ENCODE results near the gene MAP3K10. TPM values are rescaled to one million over a fixed set of nuclear protein-coding genes. Genes with fewer than 3 reads are reported as not detected.
A peak's percentile ranks its signal among the peaks of the same experiment; 100 is the strongest.

Gene MAP3K10
- polyA plus RNA-seq, 1 of the 3 experiments (the other 2 are of a cell fraction): 10.7 TPM

GRCh38 chr19:40221858-40222619 lies 30.8 kb downstream of the MAP3K10 start (continued):
- no peak for TF ChIP-seq RXRA (IDR thresholded peaks at IDR 0.05; ENCODE audit: borderline replicate concordance, low read depth)
- no peak for TF ChIP-seq POLR2AphosphoS5 (IDR thresholded peaks at IDR 0.05; ENCODE audit: low read depth, low read length)
- TF ChIP-seq PBX3 (IDR thresholded peaks at IDR 0.05): no peak
- TF ChIP-seq, protein P1, sequence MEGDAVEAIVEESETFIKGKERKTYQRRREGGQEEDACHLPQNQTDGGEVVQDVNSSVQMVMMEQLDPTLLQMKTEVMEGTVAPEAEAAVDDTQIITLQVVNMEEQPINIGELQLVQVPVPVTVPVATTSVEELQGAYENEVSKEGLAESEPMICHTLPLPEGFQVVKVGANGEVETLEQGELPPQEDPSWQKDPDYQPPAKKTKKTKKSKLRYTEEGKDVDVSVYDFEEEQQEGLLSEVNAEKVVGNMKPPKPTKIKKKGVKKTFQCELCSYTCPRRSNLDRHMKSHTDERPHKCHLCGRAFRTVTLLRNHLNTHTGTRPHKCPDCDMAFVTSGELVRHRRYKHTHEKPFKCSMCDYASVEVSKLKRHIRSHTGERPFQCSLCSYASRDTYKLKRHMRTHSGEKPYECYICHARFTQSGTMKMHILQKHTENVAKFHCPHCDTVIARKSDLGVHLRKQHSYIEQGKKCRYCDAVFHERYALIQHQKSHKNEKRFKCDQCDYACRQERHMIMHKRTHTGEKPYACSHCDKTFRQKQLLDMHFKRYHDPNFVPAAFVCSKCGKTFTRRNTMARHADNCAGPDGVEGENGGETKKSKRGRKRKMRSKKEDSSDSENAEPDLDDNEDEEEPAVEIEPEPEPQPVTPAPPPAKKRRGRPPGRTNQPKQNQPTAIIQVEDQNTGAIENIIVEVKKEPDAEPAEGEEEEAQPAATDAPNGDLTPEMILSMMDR (IDR thresholded peaks at IDR 0.05): peak; percentile 86
- no peak for TF ChIP-seq MAX (IDR thresholded peaks at IDR 0.05; ENCODE audit: low read depth)
- TF ChIP-seq RFX5 (IDR thresholded peaks at IDR 0.05; ENCODE audit: low read length): peak; percentile 99
- no peak for TF ChIP-seq GATA2 (CRISPR knock-in tag; IDR thresholded peaks at IDR 0.05)

- WGBS (ENCODE audit: low lambda C conversion rate): 86% methylated on average over 47 of the region's 48 CpGs
- Histone ChIP-seq H3K36me3 (replicated peaks in 1 of 2; ENCODE audit: control insufficient read depth in 1 of 2, insufficient read depth in 2 of 2, low read length in 1 of 2) (no peaks in the 10 kb centered on the region), H3K79me2 (ENCODE audit: insufficient read depth) (no peaks in the 10 kb centered on the region), H3K4me1 (ENCODE audit: control insufficient read depth in 1 of 2, insufficient read depth in 2 of 2, low read depth in 1 of 2, low read length in 1 of 2) (no peaks in the 10 kb centered on the region; a peak in 2 of 4 replicates), H2AFZ (ENCODE audit: low read depth) (no peak overlapping the region), H3K9me2 (no peaks in the 10 kb centered on the region), H3K4me3 (ENCODE audit: low read depth in 2 of 2, low read length in 1 of 2) (no peak overlapping the region), H3K9me3 (no peaks in the 10 kb centered on the region), H3K27me3 (ENCODE audit: insufficient read depth) (no peaks in the 10 kb centered on the region), H3K4me2 (no peak overlapping the region), H3F3A (replicated peaks; ENCODE audit: insufficient read depth) (peaks cover 14% of the 10 kb centered on the region), H3K27ac (ENCODE audit: low read depth in 2 of 2, low read length in 1 of 2) (no peak overlapping the region), H4K20me1 (ENCODE audit: insufficient read depth) (no peaks in the 10 kb centered on the region), H3K9ac (no peak overlapping the region)
- CTCF ChIA-PET: interaction anchor here (0.7 to 1.9 kb wide), 3 partner anchors 20 to 84 kb away, joined by 3 to 5 read pairs (median 3); no protein-coding TSS in a partner anchor
- TF ChIP-seq EP300 (IDR thresholded peaks at IDR 0.05; ENCODE audit: borderline replicate concordance in 1 of 2, low read depth in 1 of 2, low read length in 1 of 2): no peak
- TF ChIP-seq, protein P2, sequence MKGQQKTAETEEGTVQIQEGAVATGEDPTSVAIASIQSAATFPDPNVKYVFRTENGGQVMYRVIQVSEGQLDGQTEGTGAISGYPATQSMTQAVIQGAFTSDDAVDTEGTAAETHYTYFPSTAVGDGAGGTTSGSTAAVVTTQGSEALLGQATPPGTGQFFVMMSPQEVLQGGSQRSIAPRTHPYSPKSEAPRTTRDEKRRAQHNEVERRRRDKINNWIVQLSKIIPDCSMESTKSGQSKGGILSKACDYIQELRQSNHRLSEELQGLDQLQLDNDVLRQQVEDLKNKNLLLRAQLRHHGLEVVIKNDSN (IDR thresholded peaks at IDR 0.05; ENCODE audit: borderline replicate concordance, low read depth): no peak
- TF ChIP-seq, protein P3, sequence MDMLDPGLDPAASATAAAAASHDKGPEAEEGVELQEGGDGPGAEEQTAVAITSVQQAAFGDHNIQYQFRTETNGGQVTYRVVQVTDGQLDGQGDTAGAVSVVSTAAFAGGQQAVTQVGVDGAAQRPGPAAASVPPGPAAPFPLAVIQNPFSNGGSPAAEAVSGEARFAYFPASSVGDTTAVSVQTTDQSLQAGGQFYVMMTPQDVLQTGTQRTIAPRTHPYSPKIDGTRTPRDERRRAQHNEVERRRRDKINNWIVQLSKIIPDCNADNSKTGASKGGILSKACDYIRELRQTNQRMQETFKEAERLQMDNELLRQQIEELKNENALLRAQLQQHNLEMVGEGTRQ (IDR thresholded peaks at IDR 0.05; ENCODE audit: borderline replicate concordance, low read depth, low read length): no peak
- TF ChIP-seq EZH2phosphoT487 (IDR thresholded peaks at IDR 0.05; ENCODE audit: borderline replicate concordance, low read depth): no peak
- TF ChIP-seq RFX5 (IDR thresholded peaks at IDR 0.05; ENCODE audit: low read length): no peak
- POLR2A ChIA-PET: no interaction called here
- no peak for DNase-seq
Observed at GRCh38 chr19:40223135-40223822, 32.1 kb downstream of the MAP3K10 start.

Data from SK-N-SH (cell line).